Neural cell (in vitro differentiated cells): ENCODE measurements around the gene ARSI. TPM values are rescaled to one million over a fixed set of nuclear protein-coding genes. Genes with fewer than 3 reads are reported as not detected.

Experiments used
- H2AFZ ChIP-seq: fragments of 200-600, 300-800 bp; sonication (generic), shearing (Covaris generic); 2 replicates; pipeline ENCODE4 v1.6.0; 2014; ENCODE audit warnings: low read depth, mild to moderate bottlenecking, antibody characterized with exemption, low read length, moderate library complexity
- H3F3A ChIP-seq: fragments of 200-600 bp; shearing (Covaris generic); 2 replicates; pipeline ENCODE4 v1.6.1; 2016; ENCODE audit warnings: mild to moderate bottlenecking, moderate library complexity, mixed read lengths, antibody characterized with exemption, low read length; ENCODE audit not compliant: insufficient read depth, poor library complexity, severe bottlenecking
- H3K27ac ChIP-seq: fragments of 200-600, 300-800 bp; sonication (generic), shearing (Covaris generic); 2 replicates; pipeline ENCODE4 v1.5.1; 2014; ENCODE audit warnings: mild to moderate bottlenecking, low read length, moderate library complexity
- H3K27me3 ChIP-seq: fragments of 300-800, 200-600 bp; sonication (generic), shearing (Covaris generic); 2 replicates; pipeline ENCODE4 v1.6.0; 2014; ENCODE audit warnings: mild to moderate bottlenecking, low read depth, low read length, moderate library complexity; ENCODE audit not compliant: insufficient read depth
- H3K36me3 ChIP-seq: fragments of 300-800, 200-600 bp; sonication (generic), shearing (Covaris generic); 2 replicates; pipeline ENCODE4 v1.5.1; 2014; ENCODE audit warnings: mild to moderate bottlenecking, antibody characterized with exemption, low read length, moderate library complexity; ENCODE audit not compliant: insufficient read depth
- H3K4me2 ChIP-seq: fragments of 300-800, 200-600 bp; sonication (generic), shearing (Covaris generic); 2 replicates; pipeline ENCODE4 v1.6.0; 2014; ENCODE audit warnings: mild to moderate bottlenecking, low read length
- H3K4me3 ChIP-seq: fragments of 300-800, 200-600 bp; sonication (generic), shearing (Covaris generic); 2 replicates; pipeline ENCODE4 v1.5.1; 2014; ENCODE audit warnings: mild to moderate bottlenecking, low read length, moderate library complexity
- H3K79me2 ChIP-seq: fragments of 200-600 bp; shearing (Covaris generic); replicated peaks from 2 replicates; pipeline ENCODE4 v1.6.0; 2014; ENCODE audit warnings: mild to moderate bottlenecking, low read length, moderate library complexity; ENCODE audit not compliant: insufficient read depth
- H3K9ac ChIP-seq: fragments of 300-800, 200-600 bp; sonication (generic), shearing (Covaris generic); 2 replicates; pipeline ENCODE4 v1.6.1; 2016; ENCODE audit warnings: mild to moderate bottlenecking, low read length, mixed read lengths
- H3K9me2 ChIP-seq: fragments of 200-600 bp; shearing (Covaris generic); 2 replicates; pipeline ENCODE4 v1.6.1; 2016; ENCODE audit warnings: mild to moderate bottlenecking, low read length, mixed read lengths; ENCODE audit not compliant: insufficient read depth
- H3K9me3 ChIP-seq: fragments of 200-600, 300-800 bp; sonication (generic), shearing (Covaris generic); 2 replicates; pipeline ENCODE4 v1.6.1; 2016; ENCODE audit warnings: mild to moderate bottlenecking, mixed run types, low read length, moderate library complexity, mixed read lengths
- H4K20me1 ChIP-seq: fragments of 200-600 bp; shearing (Covaris generic); 2 replicates; pipeline ENCODE4 v1.6.1; 2016; ENCODE audit warnings: mild to moderate bottlenecking, mixed run types; ENCODE audit not compliant: insufficient read depth
- EP300 ChIP-seq: fragments of 450-650 bp; conservative IDR thresholded peaks from 2 replicates; pipeline ENCODE4 v1.6.1; 2014; ENCODE audit warnings: antibody characterized with exemption, mild to moderate bottlenecking, moderate library complexity; ENCODE audit not compliant: poor library complexity, severe bottlenecking
- EZH2 ChIP-seq: fragments of 200-600, 300-800 bp; shearing (Covaris generic), sonication (generic); IDR thresholded peaks from 2 replicates; pipeline ENCODE4 v1.6.1; 2014; ENCODE audit warnings: antibody characterized with exemption, low read length, borderline replicate concordance, mild to moderate bottlenecking; ENCODE audit not compliant: insufficient read depth, poor library complexity, severe bottlenecking
- MXI1 ChIP-seq: fragments of 450-650 bp; conservative IDR thresholded peaks from 2 replicates; pipeline ENCODE4 v1.6.1; 2014; ENCODE audit warnings: antibody characterized with exemption, mild to moderate bottlenecking; ENCODE audit not compliant: poor library complexity, severe bottlenecking
- POLR2AphosphoS5 ChIP-seq: IDR thresholded peaks from 2 replicates; pipeline ENCODE4 v1.6.1; 2012
- RAD21 ChIP-seq: fragments of 450-650 bp; conservative IDR thresholded peaks from 2 replicates; pipeline ENCODE4 v1.6.1; 2014; ENCODE audit warnings: antibody characterized with exemption, mild to moderate bottlenecking, moderate library complexity
- SMC3 ChIP-seq: fragments of 450-650 bp; conservative IDR thresholded peaks from 2 replicates; pipeline ENCODE4 v1.6.1; 2014; ENCODE audit warnings: antibody characterized with exemption, mild to moderate bottlenecking, moderate library complexity; ENCODE audit not compliant: poor library complexity
- TAF1 ChIP-seq: IDR thresholded peaks from 2 replicates; pipeline ENCODE4 v1.6.1; 2012; ENCODE audit warnings: low read depth
- polyA plus RNA-seq: library from polyadenylated mRNA; depleted of rRNA; stranded (reverse); fragments of >200 nt; gene quantifications from 2 replicates; pipeline ENCODE4 v1.2.3, GENCODE V29; 2014
- TF ChIP-seq, protein P1 (sequence below): IDR thresholded peaks from 2 replicates; pipeline ENCODE4 v1.6.1; 2012; ENCODE audit warnings: borderline replicate concordance
- TF ChIP-seq, protein P2 (sequence below): fragments of 450-650 bp; IDR thresholded peaks from 2 replicates; pipeline ENCODE4 v1.5.1; 2014; ENCODE audit warnings: antibody characterized with exemption, mild to moderate bottlenecking, moderate library complexity; ENCODE audit not compliant: poor library complexity, severe bottlenecking

Gene ARSI
- polyA plus RNA-seq, 1 donor from 2014 or later, result not detected

DNA sequence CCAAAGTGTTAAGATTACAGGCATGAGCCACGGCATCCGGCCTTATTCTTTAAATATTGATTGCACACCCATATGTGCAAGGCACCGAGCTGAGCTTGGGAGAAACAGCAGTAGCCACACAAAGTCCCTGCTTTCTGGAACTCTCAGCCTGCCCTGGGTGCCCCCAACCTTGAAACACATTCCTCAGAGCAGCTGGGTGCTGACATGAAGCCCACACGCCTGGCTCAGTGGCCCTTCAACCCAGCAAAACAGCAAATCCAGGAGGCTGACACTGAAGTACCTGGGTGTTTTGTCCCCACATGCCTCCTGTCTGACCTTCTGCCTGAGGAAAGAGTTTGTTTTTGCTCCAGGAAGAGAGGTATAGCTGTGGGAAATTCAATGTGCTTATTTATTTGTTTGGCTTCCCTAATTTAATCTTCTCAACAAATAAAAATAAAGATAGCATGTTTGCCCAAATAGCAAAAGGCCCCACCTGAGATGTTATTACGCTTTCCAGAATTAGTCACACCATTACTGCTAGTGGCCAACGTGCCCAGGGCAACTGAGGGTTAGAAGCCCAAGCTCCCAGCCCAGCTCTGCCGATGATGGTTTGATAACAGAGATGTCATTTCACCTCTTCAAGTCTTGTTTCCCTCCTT is 41.4 kb upstream of the ARSI start (continued):
- TF ChIP-seq, protein P1, sequence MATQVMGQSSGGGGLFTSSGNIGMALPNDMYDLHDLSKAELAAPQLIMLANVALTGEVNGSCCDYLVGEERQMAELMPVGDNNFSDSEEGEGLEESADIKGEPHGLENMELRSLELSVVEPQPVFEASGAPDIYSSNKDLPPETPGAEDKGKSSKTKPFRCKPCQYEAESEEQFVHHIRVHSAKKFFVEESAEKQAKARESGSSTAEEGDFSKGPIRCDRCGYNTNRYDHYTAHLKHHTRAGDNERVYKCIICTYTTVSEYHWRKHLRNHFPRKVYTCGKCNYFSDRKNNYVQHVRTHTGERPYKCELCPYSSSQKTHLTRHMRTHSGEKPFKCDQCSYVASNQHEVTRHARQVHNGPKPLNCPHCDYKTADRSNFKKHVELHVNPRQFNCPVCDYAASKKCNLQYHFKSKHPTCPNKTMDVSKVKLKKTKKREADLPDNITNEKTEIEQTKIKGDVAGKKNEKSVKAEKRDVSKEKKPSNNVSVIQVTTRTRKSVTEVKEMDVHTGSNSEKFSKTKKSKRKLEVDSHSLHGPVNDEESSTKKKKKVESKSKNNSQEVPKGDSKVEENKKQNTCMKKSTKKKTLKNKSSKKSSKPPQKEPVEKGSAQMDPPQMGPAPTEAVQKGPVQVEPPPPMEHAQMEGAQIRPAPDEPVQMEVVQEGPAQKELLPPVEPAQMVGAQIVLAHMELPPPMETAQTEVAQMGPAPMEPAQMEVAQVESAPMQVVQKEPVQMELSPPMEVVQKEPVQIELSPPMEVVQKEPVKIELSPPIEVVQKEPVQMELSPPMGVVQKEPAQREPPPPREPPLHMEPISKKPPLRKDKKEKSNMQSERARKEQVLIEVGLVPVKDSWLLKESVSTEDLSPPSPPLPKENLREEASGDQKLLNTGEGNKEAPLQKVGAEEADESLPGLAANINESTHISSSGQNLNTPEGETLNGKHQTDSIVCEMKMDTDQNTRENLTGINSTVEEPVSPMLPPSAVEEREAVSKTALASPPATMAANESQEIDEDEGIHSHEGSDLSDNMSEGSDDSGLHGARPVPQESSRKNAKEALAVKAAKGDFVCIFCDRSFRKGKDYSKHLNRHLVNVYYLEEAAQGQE, result no peak

DNA sequence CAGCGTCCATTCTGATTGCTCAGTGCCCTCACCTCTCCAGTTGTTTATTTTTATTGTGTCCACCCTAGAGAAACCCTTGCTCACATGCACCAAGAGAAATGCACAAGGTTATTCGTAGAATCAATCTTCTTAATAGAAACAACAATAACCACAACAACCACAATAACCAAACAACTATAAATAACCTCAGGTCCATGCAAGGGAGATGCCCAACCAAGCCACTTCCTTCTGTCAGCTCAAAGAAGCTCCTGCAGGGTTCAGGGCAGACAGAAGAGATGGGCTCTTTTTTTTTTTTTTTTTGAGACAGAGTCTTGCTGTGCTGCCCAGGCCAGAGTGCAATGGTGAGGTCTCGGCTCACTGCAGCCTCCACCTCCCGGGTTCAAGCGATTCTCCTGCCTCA is 39.9 kb upstream of the ARSI start:
- H3K36me3 ChIP-seq, result no peaks in the 10 kb centered on the region
- H3K27me3 ChIP-seq, result no peaks in the 10 kb centered on the region
- TF ChIP-seq MXI1 (no peak), SMC3 (no peak), RAD21 (no peak), POLR2AphosphoS5 (no peak), TAF1 (no peak), EZH2 (no peak), EP300 (no peak)
- TF ChIP-seq, protein P1, result no peak
- TF ChIP-seq, protein P2, sequence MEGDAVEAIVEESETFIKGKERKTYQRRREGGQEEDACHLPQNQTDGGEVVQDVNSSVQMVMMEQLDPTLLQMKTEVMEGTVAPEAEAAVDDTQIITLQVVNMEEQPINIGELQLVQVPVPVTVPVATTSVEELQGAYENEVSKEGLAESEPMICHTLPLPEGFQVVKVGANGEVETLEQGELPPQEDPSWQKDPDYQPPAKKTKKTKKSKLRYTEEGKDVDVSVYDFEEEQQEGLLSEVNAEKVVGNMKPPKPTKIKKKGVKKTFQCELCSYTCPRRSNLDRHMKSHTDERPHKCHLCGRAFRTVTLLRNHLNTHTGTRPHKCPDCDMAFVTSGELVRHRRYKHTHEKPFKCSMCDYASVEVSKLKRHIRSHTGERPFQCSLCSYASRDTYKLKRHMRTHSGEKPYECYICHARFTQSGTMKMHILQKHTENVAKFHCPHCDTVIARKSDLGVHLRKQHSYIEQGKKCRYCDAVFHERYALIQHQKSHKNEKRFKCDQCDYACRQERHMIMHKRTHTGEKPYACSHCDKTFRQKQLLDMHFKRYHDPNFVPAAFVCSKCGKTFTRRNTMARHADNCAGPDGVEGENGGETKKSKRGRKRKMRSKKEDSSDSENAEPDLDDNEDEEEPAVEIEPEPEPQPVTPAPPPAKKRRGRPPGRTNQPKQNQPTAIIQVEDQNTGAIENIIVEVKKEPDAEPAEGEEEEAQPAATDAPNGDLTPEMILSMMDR, result no peak
- H3K27ac ChIP-seq, result no peak overlapping the region
- H3K4me2 ChIP-seq, result no peak overlapping the region
- no peaks in the 10 kb centered on the region for H4K20me1 ChIP-seq
- H3K79me2 ChIP-seq, result no peaks in the 10 kb centered on the region
- no peaks in the 10 kb centered on the region for H3F3A ChIP-seq
- H2AFZ ChIP-seq, result no peak overlapping the region
- H3K9ac ChIP-seq, result no peak overlapping the region
- no peaks in the 10 kb centered on the region for H3K9me2 ChIP-seq
- H3K4me3 ChIP-seq, result no peak overlapping the region
- no peaks in the 10 kb centered on the region for H3K9me3 ChIP-seq
